ENCODE data around the gene SNAI1.
"Not testable (repeated sequence)": the region's sequence is repeated elsewhere in the genome, so short reads cannot be mapped to it uniquely, and the experiment has no call there.

Gene SNAI1

GRCh38 chr20:49973981-49974380, 8.8 kb upstream of the SNAI1 start:
- DNase-seq, result no peak
- no peak overlapping the region for H3K27ac ChIP-seq (ENCODE audit: low read length)
- no peaks in the 10 kb centered on the region for H4K20me1 ChIP-seq (ENCODE audit: insufficient read depth, low read length)
- H3K27me3 ChIP-seq (ENCODE audit: insufficient read depth, low read length, poor library complexity), result no peaks in the 10 kb centered on the region
- H3K4me1 ChIP-seq (ENCODE audit: insufficient read depth, low read length), result peaks cover 6% of the 10 kb centered on the region
- no peak for ATAC-seq (ENCODE audit: insufficient read depth, low read depth)
- no peak overlapping the region for H2AFZ ChIP-seq (ENCODE audit: low read depth, low read length)
- no peaks in the 10 kb centered on the region for H3K36me3 ChIP-seq (ENCODE audit: insufficient read depth, low read length)
- H3K9me3 ChIP-seq (ENCODE audit: insufficient read depth, low read length, severe bottlenecking), result no peaks in the 10 kb centered on the region
- H3K4me3 ChIP-seq (ENCODE audit: low read depth in 1 of 2, low read length in 2 of 2), result no peak overlapping the region
- TF ChIP-seq EZH2 (IDR thresholded peaks at IDR 0.05; ENCODE audit: borderline replicate concordance, low read depth, low read length, severe bottlenecking) (no peak), CTCF (IDR thresholded peaks at IDR 0.05; ENCODE audit: borderline replicate concordance, extremely low read depth, low read length, poor library complexity, severe bottlenecking) (no peak)
- H3K79me2 ChIP-seq (ENCODE audit: insufficient read depth, low read length), result no peaks in the 10 kb centered on the region
- no peak overlapping the region for H3K9ac ChIP-seq (ENCODE audit: low read depth, low read length)
- H3K4me2 ChIP-seq (ENCODE audit: insufficient read depth, low read length), result no peak overlapping the region

GRCh38 chr20:49976542-49976941, 6.2 kb upstream of the SNAI1 start:
- Histone ChIP-seq H3K36me3 (ENCODE audit: insufficient read depth, low read length) (no peaks in the 10 kb centered on the region), H4K20me1 (ENCODE audit: insufficient read depth, low read length) (0 out of 2 replicates have a peak, but pooled peaks cover 8% of the 10 kb centered on the region), H3K27ac (ENCODE audit: low read length) (no peak overlapping the region), H3K9ac (ENCODE audit: low read depth, low read length) (no peak overlapping the region), H2AFZ (ENCODE audit: low read depth, low read length) (no peak overlapping the region), H3K27me3 (ENCODE audit: insufficient read depth, low read length, poor library complexity) (peaks cover 12% of the 10 kb centered on the region), H3K4me1 (ENCODE audit: insufficient read depth, low read length) (peaks cover 9% of the 10 kb centered on the region), H3K79me2 (ENCODE audit: insufficient read depth, low read length) (no peaks in the 10 kb centered on the region), H3K4me3 (ENCODE audit: low read depth in 1 of 2, low read length in 2 of 2) (no peak overlapping the region), H3K4me2 (ENCODE audit: insufficient read depth, low read length) (no peak overlapping the region), H3K9me3 (ENCODE audit: insufficient read depth, low read length, severe bottlenecking) (no peaks in the 10 kb centered on the region)
- no peak for ATAC-seq (ENCODE audit: insufficient read depth, low read depth)
- TF ChIP-seq CTCF (IDR thresholded peaks at IDR 0.05; ENCODE audit: borderline replicate concordance, extremely low read depth, low read length, poor library complexity, severe bottlenecking) (no peak), EZH2 (IDR thresholded peaks at IDR 0.05; ENCODE audit: borderline replicate concordance, low read depth, low read length, severe bottlenecking) (no peak)
- no peak for DNase-seq

GRCh38 chr20:49977740-49978139, 5.0 kb upstream of the SNAI1 start:
- not testable (repeated sequence) for H3K27ac ChIP-seq (ENCODE audit: low read length); H3K4me3 ChIP-seq (ENCODE audit: low read depth in 1 of 2, low read length in 2 of 2); H2AFZ ChIP-seq (ENCODE audit: low read depth, low read length); DNase-seq; H3K36me3 ChIP-seq (ENCODE audit: insufficient read depth, low read length); H3K79me2 ChIP-seq (ENCODE audit: insufficient read depth, low read length); ATAC-seq (ENCODE audit: insufficient read depth, low read depth); H3K9me3 ChIP-seq (ENCODE audit: insufficient read depth, low read length, severe bottlenecking); H3K4me2 ChIP-seq (ENCODE audit: insufficient read depth, low read length); H3K9ac ChIP-seq (ENCODE audit: low read depth, low read length)
- Histone ChIP-seq H4K20me1 (ENCODE audit: insufficient read depth, low read length) (peaks cover 19% of the 10 kb centered on the region), H3K4me1 (ENCODE audit: insufficient read depth, low read length) (peaks cover 15% of the 10 kb centered on the region), H3K27me3 (ENCODE audit: insufficient read depth, low read length, poor library complexity) (peaks cover 21% of the 10 kb centered on the region)

GRCh38 chr20:49978685-49979029, 4.1 kb upstream of the SNAI1 start:
- H3K9me3 ChIP-seq (ENCODE audit: insufficient read depth, low read length, severe bottlenecking), result no peaks in the 10 kb centered on the region
- no peaks in the 10 kb centered on the region for H3K79me2 ChIP-seq (ENCODE audit: insufficient read depth, low read length)
- H4K20me1 ChIP-seq (ENCODE audit: insufficient read depth, low read length), result peaks cover 27% of the 10 kb centered on the region
- peak overlapping the region; percentile 53; the same call in 1 of the 2 replicates for H2AFZ ChIP-seq (ENCODE audit: low read depth, low read length)
- peaks cover 24% of the 10 kb centered on the region for H3K4me1 ChIP-seq (ENCODE audit: insufficient read depth, low read length)
- H3K27ac ChIP-seq (ENCODE audit: low read length), result no peak overlapping the region
- H3K4me3 ChIP-seq (ENCODE audit: low read depth in 1 of 2, low read length in 2 of 2), result no peak overlapping the region
- no peak for DNase-seq
- ATAC-seq (ENCODE audit: insufficient read depth, low read depth), result no peak
- H3K4me2 ChIP-seq (ENCODE audit: insufficient read depth, low read length), result peak overlapping the region; percentile 45; the same call in 1 of the 2 replicates
- H3K9ac ChIP-seq (ENCODE audit: low read depth, low read length), result no peak overlapping the region
- peaks cover 26% of the 10 kb centered on the region for H3K27me3 ChIP-seq (ENCODE audit: insufficient read depth, low read length, poor library complexity)
- TF ChIP-seq EZH2 (IDR thresholded peaks at IDR 0.05; ENCODE audit: borderline replicate concordance, low read depth, low read length, severe bottlenecking) (no peak), CTCF (IDR thresholded peaks at IDR 0.05; ENCODE audit: borderline replicate concordance, extremely low read depth, low read length, poor library complexity, severe bottlenecking) (no peak)
- no peaks in the 10 kb centered on the region for H3K36me3 ChIP-seq (ENCODE audit: insufficient read depth, low read length)

All from DND-41 (cell line).